WI38 (cell line): ENCODE data around the gene MEOX1.

Experiments
- H3K4me3 ChIP-seq: 2 replicates; pipeline ENCODE4 v1.5.1; 2011; ENCODE audit warnings: low read depth, mild to moderate bottlenecking, control low read depth, low read length
- CTCF ChIP-seq: IDR thresholded peaks from 2 replicates; pipeline ENCODE4 v1.5.1; 2012; ENCODE audit warnings: low read depth, mild to moderate bottlenecking, control low read depth, low read length

Gene MEOX1

GRCh38 chr17:43618276-43618675 is 43.4 kb downstream of the MEOX1 start:
- no peak overlapping the region for H3K4me3 ChIP-seq
- no peak for TF ChIP-seq CTCF

GRCh38 chr17:43616852-43617251 is 44.9 kb downstream of the MEOX1 start:
- no peak for TF ChIP-seq CTCF
- H3K4me3 ChIP-seq = no peak overlapping the region

- no peak for TF ChIP-seq CTCF
- H3K4me3 ChIP-seq = no peak overlapping the region
Observed at GRCh38 chr17:43616421-43616820, 45.3 kb downstream of the MEOX1 start.

- no peak overlapping the region for H3K4me3 ChIP-seq
- no peak for TF ChIP-seq CTCF
Observed at GRCh38 chr17:43616029-43616351, 45.7 kb downstream of the MEOX1 start.

GRCh38 chr17:43615330-43616028 is 46.2 kb downstream of the MEOX1 start:
- TF ChIP-seq CTCF = no peak
- H3K4me3 ChIP-seq = no peak overlapping the region

GRCh38 chr17:43614561-43614960 is 47.2 kb downstream of the MEOX1 start:
- no peak overlapping the region for H3K4me3 ChIP-seq
- no peak for TF ChIP-seq CTCF

GRCh38 chr17:43613917-43614316 is 47.8 kb downstream of the MEOX1 start:
- no peak for TF ChIP-seq CTCF
- no peak overlapping the region for H3K4me3 ChIP-seq
